Measurements from ENCODE around the gene SLC12A3.

DNA sequence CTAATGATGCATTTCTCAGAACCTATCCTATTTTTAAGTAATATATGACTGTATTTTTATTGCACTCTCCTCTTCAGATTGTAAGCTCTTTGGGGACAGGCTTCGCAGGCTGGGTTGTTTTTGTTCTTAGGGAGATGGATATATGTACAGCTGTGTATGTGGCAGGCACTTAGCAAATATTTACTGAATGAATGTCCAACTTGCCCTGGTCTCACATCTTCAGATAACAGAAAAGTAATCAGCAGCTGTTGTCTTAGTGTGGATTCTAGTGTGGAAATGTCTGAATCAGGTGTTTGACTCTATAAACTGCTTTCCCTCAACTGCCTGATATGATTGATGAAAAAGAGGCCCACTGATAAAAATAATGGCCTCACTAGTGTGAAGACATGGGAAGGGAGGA is 47.1 kb upstream of the SLC12A3 start:
- TF ChIP-seq, protein P1, sequence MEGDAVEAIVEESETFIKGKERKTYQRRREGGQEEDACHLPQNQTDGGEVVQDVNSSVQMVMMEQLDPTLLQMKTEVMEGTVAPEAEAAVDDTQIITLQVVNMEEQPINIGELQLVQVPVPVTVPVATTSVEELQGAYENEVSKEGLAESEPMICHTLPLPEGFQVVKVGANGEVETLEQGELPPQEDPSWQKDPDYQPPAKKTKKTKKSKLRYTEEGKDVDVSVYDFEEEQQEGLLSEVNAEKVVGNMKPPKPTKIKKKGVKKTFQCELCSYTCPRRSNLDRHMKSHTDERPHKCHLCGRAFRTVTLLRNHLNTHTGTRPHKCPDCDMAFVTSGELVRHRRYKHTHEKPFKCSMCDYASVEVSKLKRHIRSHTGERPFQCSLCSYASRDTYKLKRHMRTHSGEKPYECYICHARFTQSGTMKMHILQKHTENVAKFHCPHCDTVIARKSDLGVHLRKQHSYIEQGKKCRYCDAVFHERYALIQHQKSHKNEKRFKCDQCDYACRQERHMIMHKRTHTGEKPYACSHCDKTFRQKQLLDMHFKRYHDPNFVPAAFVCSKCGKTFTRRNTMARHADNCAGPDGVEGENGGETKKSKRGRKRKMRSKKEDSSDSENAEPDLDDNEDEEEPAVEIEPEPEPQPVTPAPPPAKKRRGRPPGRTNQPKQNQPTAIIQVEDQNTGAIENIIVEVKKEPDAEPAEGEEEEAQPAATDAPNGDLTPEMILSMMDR (IDR thresholded peaks at IDR 0.05), result no peak
- no peak for TF ChIP-seq ZFX (IDR thresholded peaks at IDR 0.05; ENCODE audit: borderline replicate concordance)
